Uterus (tissue), 2 donors: ENCODE measurements around the gene AGBL4.

ENCODE experiments used
- CTCF ChIP-seq, 4 experiments: fragments of 200-600 bp in 2 of 4; fragments of 450-650 bp in 2 of 4; sonication (generic) in 2 of 4; IDR thresholded peaks; one replicate each; pipeline ENCODE4 v1.5.1; 2016 to 2019; ENCODE audit warnings: antibody characterized with exemption in 4 of 4, mild to moderate bottlenecking in 2 of 4, moderate library complexity in 1 of 4
- POLR2A ChIP-seq, 2 donors: fragments of 450-650 bp; IDR thresholded peaks; one replicate each; pipeline ENCODE4 v1.6.1; 2016; ENCODE audit warnings: antibody characterized with exemption in 2 of 2, mild to moderate bottlenecking in 1 of 2, moderate library complexity in 1 of 2

GRCh38 chr1:48943393-48943792 lies 1080.4 kb downstream of the AGBL4 start:
- no peak for TF ChIP-seq CTCF (IDR thresholded peaks at IDR 0.05)
- no peak for TF ChIP-seq POLR2A (IDR thresholded peaks at IDR 0.05)
